HCT116 (cell line): ENCODE measurements around the gene RAB1A. TPM values are rescaled to one million over a fixed set of nuclear protein-coding genes. Genes with fewer than 3 reads are reported as not detected.

Experiments used
- ATAC-seq: fragments of 200-7000 bp; cut with Tn5 transposase; 2 replicates; pipeline ENCODE4 v1.9.1; 2020; ENCODE audit warnings: mild to moderate bottlenecking, moderate library complexity
- BruUV-seq: library from RNA; stranded (reverse); fragments of 400-500 nt; replicated peaks from 2 replicates; lab custom pipeline; 2021; lab: Mats Ljungman, UMichigan
- CTCF ChIA-PET: fragments of 300-600 bp; sonication (Branson Sonifier 250); formaldehyde crosslinking; loops from one replicate; lab custom pipeline; 2021; ENCODE audit warnings: antibody characterized with exemption; lab: Charles Lee
- POLR2A ChIA-PET: fragments of 300-600, 350-600 bp; sonication (Branson Sonifier 250); formaldehyde crosslinking; loops from one replicate; lab custom pipeline; 2021; ENCODE audit warnings: antibody characterized with exemption; lab: Charles Lee
- RAD21 ChIA-PET, 2 experiments: fragments of 300-600 bp; sonication (Branson Sonifier 250); formaldehyde crosslinking; loops; one replicate each; lab custom pipeline; 2023; ENCODE audit warnings: low total read pairs in 2 of 2; ENCODE audit not compliant: uncharacterized antibody in 2 of 2, unreplicated experiment in 2 of 2, low non-redundant PET in 1 of 2; lab: Charles Lee
- DNase-seq: peaks from one replicate; pipeline ENCODE4 v3.0.0-alpha.2; 2010; ENCODE audit warnings: low read depth, low spot score
- H2AFZ ChIP-seq: fragments of 200-600 bp; shearing (Covaris generic), sonication (generic); 2 replicates; pipeline ENCODE4 v1.6.1; 2017; ENCODE audit warnings: low read depth, mixed run types, mixed read lengths, antibody characterized with exemption, low read length; ENCODE audit not compliant: poor library complexity, severe bottlenecking
- H3K27ac ChIP-seq: 2 replicates; pipeline ENCODE4 v1.5.1; 2012; ENCODE audit warnings: low read depth, low read length
- H3K27me3 ChIP-seq: fragments of 200-600 bp; sonication (generic); 2 replicates; pipeline ENCODE4 v1.6.1; 2016; ENCODE audit warnings: mixed run types, low read length, mixed read lengths; ENCODE audit not compliant: insufficient read depth
- H3K36me3 ChIP-seq, 2 experiments: fragments of 200-500 bp in 1 of 2; fragments of 200-600 bp in 1 of 2; sonication (Bioruptor generic) in 1 of 2; sonication (generic) in 1 of 2; 2 replicates each; pipeline versions ENCODE4 v1.5.1 to v1.6.1; 2014 to 2016; ENCODE audit warnings: low read length in 2 of 2, inconsistent platforms in 1 of 2, mixed read lengths in 1 of 2, mixed run types in 1 of 2; ENCODE audit not compliant: insufficient read depth in 2 of 2, control insufficient read depth in 1 of 2
- H3K4me1 ChIP-seq, 2 experiments: fragments of 200-600 bp in 1 of 2; sonication (generic) in 1 of 2; 2 replicates each; pipeline versions ENCODE4 v1.5.1 to v1.6.1; 2012 to 2017; ENCODE audit warnings: low read length in 2 of 2, inconsistent platforms in 1 of 2, mild to moderate bottlenecking in 1 of 2, mixed read lengths in 1 of 2, mixed run types in 1 of 2, moderate library complexity in 1 of 2; ENCODE audit not compliant: insufficient read depth in 2 of 2, control insufficient read depth in 1 of 2
- H3K4me2 ChIP-seq: fragments of 200-600 bp; sonication (generic); 2 replicates; pipeline ENCODE4 v1.6.1; 2017; ENCODE audit warnings: mixed run types, low read length, mixed read lengths
- H3K4me3 ChIP-seq, 2 experiments: fragments of 200-600 bp in 1 of 2; sonication (generic) in 1 of 2; replicated peaks in 1 of 2; 2 replicates each; pipeline ENCODE4 v1.5.1; 2011 to 2016; ENCODE audit warnings: low read length in 2 of 2, control low read depth in 1 of 2, low read depth in 1 of 2, mild to moderate bottlenecking in 1 of 2, mixed read lengths in 1 of 2, mixed run types in 1 of 2
- H3K79me2 ChIP-seq: fragments of 200-600 bp; sonication (generic); 2 replicates; pipeline ENCODE4 v1.6.1; 2017; ENCODE audit warnings: mild to moderate bottlenecking, mixed run types, low read length, moderate library complexity, mixed read lengths; ENCODE audit not compliant: insufficient read depth
- H3K9ac ChIP-seq: fragments of 200-600 bp; sonication (generic); 2 replicates; pipeline ENCODE4 v1.6.1; 2016; ENCODE audit warnings: low read length, mixed read lengths
- H3K9me2 ChIP-seq: fragments of 200-600 bp; sonication (generic), shearing (Covaris generic); 2 replicates; pipeline ENCODE4 v1.6.1; 2017; ENCODE audit warnings: mixed run types, mild to moderate bottlenecking, moderate library complexity; ENCODE audit not compliant: insufficient read depth
- H3K9me3 ChIP-seq, 2 experiments: fragments of 200-500 bp in 1 of 2; fragments of 200-600 bp in 1 of 2; sonication (Bioruptor generic) in 1 of 2; sonication (generic) in 1 of 2; 2 replicates each; pipeline ENCODE4 v1.6.1; 2014 to 2017; ENCODE audit warnings: low read length in 2 of 2, mixed read lengths in 2 of 2, inconsistent platforms in 1 of 2, low read depth in 1 of 2, mild to moderate bottlenecking in 1 of 2, mixed run types in 1 of 2, moderate library complexity in 1 of 2; ENCODE audit not compliant: control insufficient read depth in 1 of 2, insufficient read depth in 1 of 2
- H4K20me1 ChIP-seq: fragments of 200-600 bp; sonication (generic), shearing (Covaris generic); 2 replicates; pipeline ENCODE4 v1.6.1; 2017; ENCODE audit warnings: mixed run types, mild to moderate bottlenecking, moderate library complexity; ENCODE audit not compliant: insufficient read depth
- ATF3 ChIP-seq: IDR thresholded peaks from 2 replicates; pipeline ENCODE4 v1.6.1; 2012
- CBX3 ChIP-seq: IDR thresholded peaks from 2 replicates; pipeline ENCODE4 v1.6.1; 2012; ENCODE audit warnings: low read depth
- ELF1 ChIP-seq: IDR thresholded peaks from 2 replicates; pipeline ENCODE4 v1.6.1; 2012; ENCODE audit warnings: low read depth, borderline replicate concordance
- POLR2AphosphoS5 ChIP-seq: IDR thresholded peaks from 2 replicates; pipeline ENCODE4 v1.6.1; 2011; ENCODE audit warnings: mild to moderate bottlenecking, low read depth, low read length, moderate library complexity
- RAD21 ChIP-seq: IDR thresholded peaks from 2 replicates; pipeline ENCODE4 v1.6.1; 2012; ENCODE audit warnings: low read depth, mild to moderate bottlenecking
- SP1 ChIP-seq: IDR thresholded peaks from 2 replicates; pipeline ENCODE4 v1.6.1; 2012; ENCODE audit warnings: low read depth
- SRF ChIP-seq: IDR thresholded peaks from 2 replicates; pipeline ENCODE4 v1.6.1; 2012; ENCODE audit warnings: low read depth
- ZBTB33 ChIP-seq: IDR thresholded peaks from 2 replicates; pipeline ENCODE4 v1.6.1; 2011; ENCODE audit warnings: mild to moderate bottlenecking, low read length, moderate library complexity; ENCODE audit not compliant: insufficient replicate concordance; ENCODE audit errors: extremely low read depth
- intact Hi-C: fragments of 100-400 bp; cut with micrococcal nuclease; formaldehyde crosslinking; loops from 2 replicates; pipeline ENCODE4 v1.10.0; 2022
- total RNA-seq: library from RNA; stranded (reverse); gene quantifications from one replicate; pipeline ENCODE4 v1.2.1, GENCODE V29; 2021; ENCODE audit not compliant: unreplicated experiment
- TF ChIP-seq, protein P1 (sequence below): IDR thresholded peaks from 2 replicates; pipeline ENCODE4 v1.6.1; 2012
- TF ChIP-seq, protein P2 (sequence below), 3 experiments: fragments of 200-600 bp in 1 of 3; sonication (generic) in 1 of 3; IDR thresholded peaks in 2 of 3; conservative IDR thresholded peaks in 1 of 3; 2 replicates each; pipeline ENCODE4 v1.5.1; 2012 to 2017; ENCODE audit warnings: low read depth in 2 of 3, low read length in 2 of 3, antibody characterized with exemption in 1 of 3, borderline replicate concordance in 1 of 3, control low read depth in 1 of 3, mild to moderate bottlenecking in 1 of 3, mixed read lengths in 1 of 3, mixed run types in 1 of 3, moderate library complexity in 1 of 3; ENCODE audit not compliant: insufficient read depth in 1 of 3

RAB1A gene
- total RNA-seq, 1 experiment from 2014 or later = 131 TPM

- ChIA-PET POLR2A (no interaction called here), CTCF (no interaction called here), RAD21 (no interaction called here)
- no peak for TF ChIP-seq ATF3
- TF ChIP-seq ELF1 = no peak
- TF ChIP-seq POLR2AphosphoS5 = no peak
- TF ChIP-seq, protein P1, sequence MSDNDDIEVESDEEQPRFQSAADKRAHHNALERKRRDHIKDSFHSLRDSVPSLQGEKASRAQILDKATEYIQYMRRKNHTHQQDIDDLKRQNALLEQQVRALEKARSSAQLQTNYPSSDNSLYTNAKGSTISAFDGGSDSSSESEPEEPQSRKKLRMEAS = no peak
- no peak for TF ChIP-seq CBX3
- no peak for TF ChIP-seq SP1
- TF ChIP-seq ZBTB33 = no peak
- TF ChIP-seq SRF = no peak
- TF ChIP-seq, protein P2, sequence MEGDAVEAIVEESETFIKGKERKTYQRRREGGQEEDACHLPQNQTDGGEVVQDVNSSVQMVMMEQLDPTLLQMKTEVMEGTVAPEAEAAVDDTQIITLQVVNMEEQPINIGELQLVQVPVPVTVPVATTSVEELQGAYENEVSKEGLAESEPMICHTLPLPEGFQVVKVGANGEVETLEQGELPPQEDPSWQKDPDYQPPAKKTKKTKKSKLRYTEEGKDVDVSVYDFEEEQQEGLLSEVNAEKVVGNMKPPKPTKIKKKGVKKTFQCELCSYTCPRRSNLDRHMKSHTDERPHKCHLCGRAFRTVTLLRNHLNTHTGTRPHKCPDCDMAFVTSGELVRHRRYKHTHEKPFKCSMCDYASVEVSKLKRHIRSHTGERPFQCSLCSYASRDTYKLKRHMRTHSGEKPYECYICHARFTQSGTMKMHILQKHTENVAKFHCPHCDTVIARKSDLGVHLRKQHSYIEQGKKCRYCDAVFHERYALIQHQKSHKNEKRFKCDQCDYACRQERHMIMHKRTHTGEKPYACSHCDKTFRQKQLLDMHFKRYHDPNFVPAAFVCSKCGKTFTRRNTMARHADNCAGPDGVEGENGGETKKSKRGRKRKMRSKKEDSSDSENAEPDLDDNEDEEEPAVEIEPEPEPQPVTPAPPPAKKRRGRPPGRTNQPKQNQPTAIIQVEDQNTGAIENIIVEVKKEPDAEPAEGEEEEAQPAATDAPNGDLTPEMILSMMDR (IDR thresholded peaks at IDR 0.05 in 2 of 3, conservative IDR thresholded peaks at IDR 0.05 in 1 of 3; ENCODE audit: borderline replicate concordance in 1 of 3, insufficient read depth in 1 of 3, low read depth in 2 of 3, low read length in 2 of 3) = no peak
- TF ChIP-seq RAD21 = no peak
- Histone ChIP-seq H2AFZ (no peak overlapping the region), H3K9me2 (no peaks in the 10 kb centered on the region), H3K4me1 (no peaks in the 10 kb centered on the region), H3K36me3 (peaks cover 14 to 23% of the 10 kb centered on the region in 2 experiments; a peak in 3 of 4 replicates), H3K27ac (no peak overlapping the region), H3K27me3 (no peaks in the 10 kb centered on the region), H3K9ac (no peak overlapping the region), H3K4me2 (no peak overlapping the region), H3K9me3 (no peaks in the 10 kb centered on the region), H3K79me2 (peaks cover 27% of the 10 kb centered on the region), H3K4me3 (no peak overlapping the region), H4K20me1 (0 out of 2 replicates have a peak, but pooled peaks cover under 1% of the 10 kb centered on the region)
- BruUV-seq = no TSS peak
- ATAC-seq = no peak
- no peak for DNase-seq
- intact Hi-C loops = no loop called here
Observed at GRCh38 chr2:65085148-65085547, 44.8 kb downstream of the RAB1A start.
